C1 segment of cervical spinal cord (tissue), 14 donors: ENCODE data around the gene RFWD3.
"Not testable (repeated sequence)": the region's sequence is repeated elsewhere in the genome, so short reads cannot be mapped to it uniquely, and the experiment has no call there.

Experiments used
- DNase-seq, 14 donors: peaks; one replicate each; lab custom pipeline; 2025; lab: John Stamatoyannopoulos, UW

Gene RFWD3

GRCh38 chr16:74666425-74667254 is at the start of gene RFWD3:
Gene RFWD3 (minus strand): TSS chr16:74666877. CDS start chr16:74661449, 5,428 bp downstream.
- peak; percentile 77 to 98 (median 94) for DNase-seq

GRCh38 chr16:74716355-74716754 is 49.7 kb upstream of the RFWD3 start:
- DNase-seq: no peak

- no peak for DNase-seq
Observed at GRCh38 chr16:74713876-74714275, 47.2 kb upstream of the RFWD3 start.

GRCh38 chr16:74713325-74713724 is 46.6 kb upstream of the RFWD3 start:
- DNase-seq: peak in 1 of 14 donors; percentile 13

- DNase-seq: no peak
Observed at GRCh38 chr16:74711938-74712337, 45.3 kb upstream of the RFWD3 start.

GRCh38 chr16:74710401-74710800 is 43.7 kb upstream of the RFWD3 start:
- DNase-seq: no peak

- peak; percentile 10 to 87 (median 76) for DNase-seq
Observed at GRCh38 chr16:74709441-74709877, 42.8 kb upstream of the RFWD3 start.

GRCh38 chr16:74700438-74701225 is 34.0 kb upstream of the RFWD3 start, which contains the start of gene MLKL:
Gene MLKL (minus strand): TSS chr16:74700862. CDS start chr16:74695757, 5,105 bp downstream.
- DNase-seq: peak in 3 of 14 donors; percentile 25 to 59 (median 42)

- DNase-seq: peak in 1 of 14 donors; percentile 42
Observed at GRCh38 chr16:74700116-74700437, 33.4 kb upstream of the RFWD3 start.

- DNase-seq: no peak
Observed at GRCh38 chr16:74699666-74700065, 33.0 kb upstream of the RFWD3 start.

GRCh38 chr16:74698222-74698621 is 31.5 kb upstream of the RFWD3 start:
- DNase-seq: no peak

- peak in 12 of 14 donors; percentile 36 to 82 (median 72) for DNase-seq
Observed at GRCh38 chr16:74695450-74696422, 29.1 kb upstream of the RFWD3 start.

GRCh38 chr16:74691093-74691855 is 24.6 kb upstream of the RFWD3 start:
- DNase-seq: no peak

- DNase-seq: no peak
Observed at GRCh38 chr16:74682556-74682955, 15.9 kb upstream of the RFWD3 start.

GRCh38 chr16:74680681-74681080 is 14.0 kb upstream of the RFWD3 start:
- no peak for DNase-seq

GRCh38 chr16:74679983-74680382 is 13.3 kb upstream of the RFWD3 start:
- DNase-seq: no peak

GRCh38 chr16:74677868-74678267 is 11.2 kb upstream of the RFWD3 start:
- DNase-seq: no peak

GRCh38 chr16:74673876-74674275 is 7.2 kb upstream of the RFWD3 start:
- DNase-seq: no peak

GRCh38 chr16:74668877-74669276 is 2.2 kb upstream of the RFWD3 start:
- DNase-seq: not testable (repeated sequence)

GRCh38 chr16:74667255-74667700 is 601 bp upstream of the RFWD3 start:
- DNase-seq: peak in 7 of 14 donors; percentile 2 to 43 (median 14)
